KMS-11 (cell line): Measurements from ENCODE around the gene IFIT1B.

Experiments used
- H2AFZ ChIP-seq: fragments of 200-600 bp; sonication (generic); 2 replicates; pipeline ENCODE4 v1.6.1; 2016; ENCODE audit warnings: antibody characterized with exemption, mixed run types, low read depth
- H3K27ac ChIP-seq: fragments of 200-600 bp; sonication (generic); 2 replicates; pipeline ENCODE4 v1.6.1; 2016; ENCODE audit warnings: mild to moderate bottlenecking, mixed run types
- H3K27me3 ChIP-seq: fragments of 200-600 bp; sonication (generic); 2 replicates; pipeline ENCODE4 v1.6.1; 2017; ENCODE audit warnings: mild to moderate bottlenecking, low read depth, mixed run types, moderate library complexity; ENCODE audit not compliant: insufficient read depth
- H3K36me3 ChIP-seq: fragments of 200-600 bp; sonication (generic); 2 replicates; pipeline ENCODE4 v1.6.1; 2017; ENCODE audit warnings: mild to moderate bottlenecking, mixed run types; ENCODE audit not compliant: insufficient read depth
- H3K4me1 ChIP-seq: fragments of 200-600 bp; sonication (generic); 2 replicates; pipeline ENCODE4 v1.6.1; 2016; ENCODE audit warnings: mild to moderate bottlenecking, low read depth, mixed run types; ENCODE audit not compliant: poor library complexity, severe bottlenecking
- H3K4me2 ChIP-seq: fragments of 200-600 bp; sonication (generic); 2 replicates; pipeline ENCODE4 v1.7.0; 2016; ENCODE audit warnings: mild to moderate bottlenecking, mixed run types
- H3K4me3 ChIP-seq: fragments of 200-600 bp; sonication (generic); IDR thresholded peaks from 2 replicates; pipeline ENCODE4 v1.6.1; 2017; ENCODE audit warnings: low read depth, low read length, mixed read lengths; ENCODE audit not compliant: insufficient read depth
- H3K79me2 ChIP-seq: fragments of 200-600 bp; sonication (generic); 2 replicates; pipeline ENCODE4 v1.6.1; 2016; ENCODE audit warnings: low read depth, mixed run types; ENCODE audit not compliant: insufficient read depth
- H3K9ac ChIP-seq: fragments of 200-600 bp; sonication (generic); 2 replicates; pipeline ENCODE4 v1.6.1; 2016; ENCODE audit warnings: mild to moderate bottlenecking, mixed run types
- H4K20me1 ChIP-seq: fragments of 200-600 bp; sonication (generic); 2 replicates; pipeline ENCODE4 v1.6.1; 2016; ENCODE audit warnings: mild to moderate bottlenecking, mixed run types; ENCODE audit not compliant: insufficient read depth
- TF ChIP-seq, protein P1 (sequence below): fragments of 200-600 bp; sonication (generic); conservative IDR thresholded peaks from 2 replicates; pipeline ENCODE4 v1.6.1; 2017; ENCODE audit warnings: low read depth, mild to moderate bottlenecking, antibody characterized with exemption, low read length, moderate library complexity, mixed read lengths

Gene IFIT1B

DNA sequence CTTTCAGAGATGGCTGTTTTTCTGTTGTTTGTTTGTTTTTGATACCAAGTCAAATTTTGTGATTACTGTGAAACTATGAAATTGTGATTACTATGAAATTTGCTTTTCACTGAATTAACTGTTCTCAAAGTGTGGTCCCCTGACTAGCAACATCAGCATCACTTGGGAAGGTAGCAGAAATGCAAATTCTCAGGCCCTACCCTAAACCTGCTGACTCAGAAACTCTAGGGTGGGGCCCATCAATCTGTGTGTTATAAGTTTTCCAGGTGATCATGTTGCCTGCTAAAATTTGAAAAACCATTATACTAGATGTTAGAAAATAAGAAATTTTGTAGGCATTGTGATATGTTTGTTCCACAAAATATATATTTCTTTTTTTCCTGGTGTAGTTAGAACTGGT is 1.2 kb downstream of the IFIT1B start:
- Histone ChIP-seq H3K27ac (no peak overlapping the region), H3K36me3 (no peaks in the 10 kb centered on the region), H3K4me1 (no peaks in the 10 kb centered on the region), H3K9ac (no peak overlapping the region), H2AFZ (no peak overlapping the region), H3K4me2 (no peak overlapping the region), H3K4me3 (no peak overlapping the region), H3K79me2 (no peaks in the 10 kb centered on the region), H4K20me1 (no peaks in the 10 kb centered on the region), H3K27me3 (no peaks in the 10 kb centered on the region)
- TF ChIP-seq, protein P1, sequence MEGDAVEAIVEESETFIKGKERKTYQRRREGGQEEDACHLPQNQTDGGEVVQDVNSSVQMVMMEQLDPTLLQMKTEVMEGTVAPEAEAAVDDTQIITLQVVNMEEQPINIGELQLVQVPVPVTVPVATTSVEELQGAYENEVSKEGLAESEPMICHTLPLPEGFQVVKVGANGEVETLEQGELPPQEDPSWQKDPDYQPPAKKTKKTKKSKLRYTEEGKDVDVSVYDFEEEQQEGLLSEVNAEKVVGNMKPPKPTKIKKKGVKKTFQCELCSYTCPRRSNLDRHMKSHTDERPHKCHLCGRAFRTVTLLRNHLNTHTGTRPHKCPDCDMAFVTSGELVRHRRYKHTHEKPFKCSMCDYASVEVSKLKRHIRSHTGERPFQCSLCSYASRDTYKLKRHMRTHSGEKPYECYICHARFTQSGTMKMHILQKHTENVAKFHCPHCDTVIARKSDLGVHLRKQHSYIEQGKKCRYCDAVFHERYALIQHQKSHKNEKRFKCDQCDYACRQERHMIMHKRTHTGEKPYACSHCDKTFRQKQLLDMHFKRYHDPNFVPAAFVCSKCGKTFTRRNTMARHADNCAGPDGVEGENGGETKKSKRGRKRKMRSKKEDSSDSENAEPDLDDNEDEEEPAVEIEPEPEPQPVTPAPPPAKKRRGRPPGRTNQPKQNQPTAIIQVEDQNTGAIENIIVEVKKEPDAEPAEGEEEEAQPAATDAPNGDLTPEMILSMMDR, result no peak

- H3K27ac ChIP-seq, result no peak overlapping the region
- H3K9ac ChIP-seq, result no peak overlapping the region
- H4K20me1 ChIP-seq, result no peaks in the 10 kb centered on the region
- no peaks in the 10 kb centered on the region for H3K27me3 ChIP-seq
- H3K4me2 ChIP-seq, result no peak overlapping the region
- H3K36me3 ChIP-seq, result no peaks in the 10 kb centered on the region
- TF ChIP-seq, protein P1, result no peak
- no peaks in the 10 kb centered on the region for H3K4me1 ChIP-seq
- no peaks in the 10 kb centered on the region for H3K79me2 ChIP-seq
- no peak overlapping the region for H2AFZ ChIP-seq
- no peak overlapping the region for H3K4me3 ChIP-seq
These were observed 4.9 kb downstream of the IFIT1B start for GRCh38 chr10:89382757-89383156.

GRCh38 chr10:89384474-89385340 is 6.9 kb downstream of the IFIT1B start:
- no peaks in the 10 kb centered on the region for H3K27me3 ChIP-seq
- H3K4me2 ChIP-seq, result no peak overlapping the region
- H3K36me3 ChIP-seq, result no peaks in the 10 kb centered on the region
- H3K9ac ChIP-seq, result no peak overlapping the region
- H3K4me1 ChIP-seq, result peaks cover 14% of the 10 kb centered on the region
- no peaks in the 10 kb centered on the region for H3K79me2 ChIP-seq
- TF ChIP-seq, protein P1, result no peak
- no peak overlapping the region for H3K27ac ChIP-seq
- H3K4me3 ChIP-seq, result no peak overlapping the region
- H4K20me1 ChIP-seq, result no peaks in the 10 kb centered on the region
- H2AFZ ChIP-seq, result no peak overlapping the region

DNA sequence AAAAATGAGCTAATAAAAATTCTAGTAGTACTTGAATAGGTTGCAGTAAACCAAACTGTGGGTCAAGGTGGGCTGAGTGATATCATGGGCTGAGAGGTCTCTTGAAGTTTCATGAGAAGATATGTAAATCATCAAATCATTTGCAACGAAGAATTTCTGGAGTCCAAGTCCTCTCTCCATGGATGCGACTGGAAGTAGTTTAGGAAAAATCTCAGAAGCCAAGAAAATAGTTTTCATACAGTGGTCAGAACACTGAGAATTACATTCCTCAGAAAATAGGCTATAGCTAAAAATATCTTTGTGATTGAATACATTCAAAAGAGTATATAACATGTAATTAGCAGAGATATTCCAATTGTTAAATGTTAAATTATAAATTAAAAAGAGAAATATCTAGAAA is 10.9 kb downstream of the IFIT1B start:
- TF ChIP-seq, protein P1, result no peak
- H4K20me1 ChIP-seq, result no peaks in the 10 kb centered on the region

More for the DNA sequence above, 10.9 kb downstream of the IFIT1B start:
- Histone ChIP-seq H3K4me2 (no peak overlapping the region), H3K4me1 (peaks cover 51% of the 10 kb centered on the region), H3K79me2 (no peaks in the 10 kb centered on the region), H3K27me3 (no peaks in the 10 kb centered on the region), H3K9ac (no peak overlapping the region), H2AFZ (no peak overlapping the region), H3K4me3 (no peak overlapping the region), H3K36me3 (no peaks in the 10 kb centered on the region), H3K27ac (no peak overlapping the region)
